Measurements from ENCODE around the gene KLHL3.
A peak's percentile ranks its signal among the peaks of the same experiment; 100 is the strongest.

KLHL3 gene

DNA sequence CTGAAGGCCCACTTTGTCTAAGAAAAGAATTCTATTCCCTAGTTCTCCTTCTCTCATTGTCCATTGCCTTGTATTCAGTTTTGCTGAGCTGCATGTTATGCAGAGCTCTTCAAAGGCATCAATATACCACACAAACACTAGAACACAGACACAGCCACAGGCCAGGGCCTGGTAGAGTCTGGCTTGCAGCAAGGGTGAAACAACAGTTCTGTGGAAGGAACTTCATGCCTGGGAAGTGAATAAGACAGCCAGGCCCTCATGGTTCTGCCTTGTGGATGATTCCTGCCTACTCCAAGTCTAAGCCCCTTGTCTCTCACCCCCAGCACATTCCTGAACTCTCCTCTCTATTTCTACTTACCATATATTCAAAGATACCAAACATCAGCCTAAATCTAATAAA, 30.8 kb downstream of the KLHL3 start:
- DNase-seq = no peak

DNA sequence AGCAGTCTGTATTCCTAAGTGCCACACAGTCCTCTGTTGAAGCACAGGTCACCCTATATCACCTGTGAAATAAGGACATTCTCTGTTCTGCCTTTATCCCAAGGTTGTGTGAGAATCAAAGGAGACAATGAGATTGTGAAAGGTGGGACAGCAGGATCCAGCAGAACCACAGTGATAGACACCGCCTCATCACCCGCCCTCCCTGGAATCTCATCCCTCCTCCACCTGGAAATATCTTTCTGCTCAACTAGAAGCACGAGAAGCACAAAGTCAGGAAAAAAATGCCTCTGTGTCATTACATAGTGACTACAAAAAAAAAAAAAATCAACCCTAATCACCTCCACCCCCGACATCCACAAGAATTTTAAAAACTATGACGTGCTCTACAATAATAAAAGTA, 32.3 kb downstream of the KLHL3 start:
- DNase-seq = no peak

- no peak for DNase-seq
These were observed 35.6 kb downstream of the KLHL3 start for GRCh38 chr5:137700282-137700680.

DNA sequence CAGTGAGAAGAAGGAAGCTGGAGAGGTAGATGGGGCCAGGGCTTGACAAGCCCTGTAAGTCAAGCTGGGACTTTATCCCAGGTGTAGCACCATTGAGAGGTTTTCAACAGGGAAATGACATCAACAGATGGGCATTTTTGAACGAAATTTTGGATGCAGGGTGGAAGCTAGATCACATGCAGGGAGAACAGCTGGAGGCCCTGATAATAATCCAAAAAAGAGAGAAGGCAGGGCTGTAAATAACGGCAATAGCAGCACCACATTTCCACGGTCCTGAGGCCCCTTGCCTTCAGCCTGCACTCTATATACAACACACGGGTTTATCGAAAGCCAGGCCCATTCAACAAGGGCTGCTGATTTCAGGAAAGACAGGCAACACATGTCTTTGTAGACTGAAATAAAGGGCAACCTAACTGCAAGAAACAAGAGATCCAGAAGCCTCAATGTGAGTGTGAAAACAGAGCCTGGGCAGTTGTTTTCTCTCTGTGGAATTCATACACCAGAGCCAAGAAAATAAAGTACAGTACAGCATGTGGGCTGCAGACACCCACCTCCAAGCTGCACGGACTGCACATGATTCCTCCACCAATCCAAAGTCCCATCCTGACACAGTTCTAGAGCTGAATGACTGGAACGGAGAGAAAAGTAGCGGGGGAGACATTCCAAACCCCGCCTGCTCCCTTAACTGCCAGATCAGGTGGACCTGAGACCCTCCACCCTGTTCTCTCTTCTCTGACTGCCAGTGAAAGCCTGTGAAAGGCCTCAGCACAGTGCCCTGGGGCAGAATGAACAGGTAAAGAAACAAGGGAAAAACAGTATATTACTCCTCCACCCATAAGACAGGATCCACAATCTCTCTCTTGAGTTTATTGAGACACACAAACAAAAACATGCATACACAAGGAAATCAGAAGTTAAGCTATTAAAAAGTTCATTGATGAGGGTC, 36.3 kb downstream of the KLHL3 start:
- DNase-seq = no peak

DNA sequence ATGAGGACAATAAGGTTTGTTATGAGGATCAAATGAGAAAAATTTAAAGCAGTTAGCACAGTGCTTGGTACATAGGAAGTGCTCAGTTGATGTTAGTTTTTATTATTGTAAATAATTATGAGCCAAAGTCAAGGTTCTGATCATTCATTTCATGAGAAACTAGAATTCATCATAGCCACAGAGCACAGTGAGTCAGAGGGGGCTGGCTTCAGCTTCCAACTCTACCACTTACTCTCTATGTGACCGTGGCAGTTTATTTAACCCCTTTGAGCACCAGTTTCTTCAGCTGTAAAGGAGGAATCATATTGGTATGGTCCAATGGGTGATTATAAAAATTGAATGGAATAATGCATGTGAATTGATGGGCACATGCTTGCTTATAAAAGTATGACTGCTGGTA, 39.4 kb downstream of the KLHL3 start:
- no peak for DNase-seq

DNA sequence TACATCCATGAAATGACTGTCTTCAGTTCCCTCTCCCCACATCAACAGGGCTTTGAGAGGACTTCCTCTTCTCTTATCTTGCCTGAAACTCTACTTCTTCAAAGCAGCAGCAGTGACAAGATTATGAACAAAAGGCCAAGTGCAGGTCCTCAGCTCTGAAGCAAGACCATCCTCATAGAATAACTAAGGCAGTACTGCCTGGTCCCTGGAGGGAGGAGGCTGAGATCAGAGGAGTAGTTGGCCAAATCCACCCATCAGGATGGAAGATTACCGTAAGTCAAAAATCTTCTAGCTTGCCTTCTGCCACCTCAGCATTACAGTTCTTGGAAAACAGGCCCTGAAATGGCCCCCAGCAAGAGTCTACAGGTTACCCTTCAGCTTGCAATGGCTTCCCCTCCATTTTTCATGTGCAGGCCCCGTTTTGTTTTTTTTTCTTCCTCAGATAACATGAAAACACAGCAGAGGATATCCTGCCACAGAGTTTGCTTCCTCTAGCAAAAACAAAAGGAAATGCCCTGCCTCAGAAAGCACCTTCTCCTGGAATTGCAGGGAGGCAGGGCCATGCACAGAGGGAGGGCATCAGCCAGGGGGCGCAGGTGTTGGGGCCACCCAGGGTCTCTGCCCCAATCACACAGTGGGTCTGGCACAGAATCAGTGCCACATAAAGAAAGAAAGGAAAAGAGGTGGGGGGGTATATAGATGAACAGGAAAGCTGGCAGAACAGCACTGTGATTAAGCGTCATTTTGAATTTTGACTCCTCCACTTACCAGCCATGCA, 40.0 kb downstream of the KLHL3 start:
- DNase-seq = no peak

DNA sequence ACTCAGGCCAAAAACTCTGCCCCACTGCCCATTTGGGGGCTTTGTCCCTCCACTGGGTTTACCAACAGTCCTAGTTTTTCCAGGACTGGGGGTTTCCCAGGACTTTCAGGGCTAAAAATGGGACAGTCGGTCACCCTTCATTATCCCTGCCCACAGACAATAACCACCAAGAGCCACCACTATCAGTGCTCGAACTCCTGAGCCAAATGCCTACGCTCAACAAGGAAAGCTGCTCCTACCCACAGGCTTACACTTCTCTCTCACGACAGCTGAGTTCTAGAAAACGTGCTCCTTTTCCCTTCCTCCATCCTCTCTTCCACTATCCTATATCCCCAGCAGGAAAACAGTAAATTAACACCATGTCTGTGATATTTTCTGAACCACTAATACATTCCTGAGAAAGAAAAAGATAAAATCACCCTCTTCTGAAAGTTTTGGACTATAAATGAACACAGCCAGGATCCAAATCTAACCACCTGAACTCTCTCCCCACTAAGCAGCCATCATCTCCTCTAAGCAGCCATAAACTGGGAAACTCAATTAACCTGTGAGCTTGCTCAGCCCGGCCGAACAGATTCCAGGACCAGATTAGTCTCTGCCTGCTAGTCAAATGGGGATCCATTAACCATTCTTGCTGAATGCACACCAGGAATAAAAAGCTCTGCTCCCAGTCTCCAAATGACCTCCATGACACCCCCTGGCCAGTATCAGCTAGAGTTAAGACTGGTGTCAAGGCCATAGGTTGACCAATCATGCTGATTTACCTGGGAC, 41.8 kb downstream of the KLHL3 start:
- DNase-seq = peak; percentile 60

- no peak for DNase-seq
These were observed 42.5 kb downstream of the KLHL3 start for GRCh38 chr5:137693307-137693950.

DNA sequence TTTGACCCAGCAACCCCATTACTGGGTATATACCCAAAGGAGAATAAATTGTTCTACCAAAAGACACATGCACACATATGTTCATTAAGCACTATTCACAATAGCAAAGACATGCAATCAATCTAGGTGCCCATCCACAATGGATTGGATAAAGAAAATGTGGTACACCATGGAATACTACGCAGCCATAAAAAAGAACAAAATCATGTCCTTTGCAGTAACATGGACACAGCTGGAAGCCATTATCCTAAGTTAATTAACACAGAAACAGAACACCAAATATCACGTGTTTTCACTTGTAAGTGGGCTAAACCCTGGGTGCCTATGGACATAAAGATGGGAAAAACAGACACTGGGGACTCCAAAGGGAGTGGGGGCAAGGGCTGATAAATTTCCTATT, 46.6 kb downstream of the KLHL3 start:
- DNase-seq = no peak

DNA sequence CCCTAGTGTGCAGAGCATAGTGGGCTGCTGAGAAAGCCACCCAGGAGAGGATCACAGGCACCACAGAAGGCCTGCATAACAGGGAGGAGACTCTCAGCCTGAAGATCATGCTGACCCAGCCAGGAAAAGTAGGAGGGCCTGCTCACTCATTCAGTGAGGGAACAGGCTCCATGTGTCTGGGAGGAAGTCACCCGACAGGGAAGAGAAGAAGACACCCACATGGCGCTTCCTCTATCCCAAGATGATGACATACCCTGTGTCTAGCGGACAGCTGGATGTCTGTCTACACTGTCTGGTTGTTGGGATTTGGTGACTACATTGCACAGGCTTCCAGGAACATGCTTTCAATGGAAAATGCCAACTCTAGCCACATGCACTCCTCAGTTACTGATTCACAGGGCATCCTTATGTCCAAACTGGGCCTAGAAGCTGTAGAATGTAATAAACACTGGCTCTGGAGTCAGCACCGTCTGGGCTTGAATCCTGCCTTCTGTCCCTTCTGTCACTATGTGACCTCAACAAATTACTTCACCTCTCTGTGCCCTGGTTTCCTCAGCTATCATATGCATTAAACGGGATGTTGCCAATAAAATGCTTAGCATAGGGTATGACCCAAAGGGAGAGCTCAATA, 47.6 kb downstream of the KLHL3 start:
- DNase-seq = peak; percentile 30

- no peak for DNase-seq
These were observed 51.1 kb downstream of the KLHL3 start for GRCh38 chr5:137684761-137685160.

GRCh38 chr5:137681191-137681590, 54.7 kb downstream of the KLHL3 start:
- DNase-seq = no peak

DNA sequence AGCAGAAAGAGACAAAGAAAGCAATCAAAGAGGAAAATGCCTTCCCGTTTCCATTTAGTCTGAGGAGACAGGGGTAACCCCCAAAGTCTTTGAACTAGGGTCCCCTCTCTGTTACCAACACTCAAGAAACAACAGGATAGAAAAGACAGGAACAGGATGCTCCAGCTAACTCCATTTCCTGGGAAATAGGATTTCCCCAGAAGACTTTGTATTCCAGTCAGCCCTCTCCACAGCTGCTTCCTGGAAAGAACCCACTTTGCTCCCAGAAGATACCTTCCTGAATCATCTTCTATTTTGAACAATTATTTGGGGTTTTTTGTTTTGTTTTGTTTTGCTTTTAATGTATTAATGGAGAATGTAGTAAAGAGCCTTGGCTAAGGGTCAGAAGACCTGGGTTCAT, 56.0 kb downstream of the KLHL3 start:
- DNase-seq = no peak

- no peak for DNase-seq
These were observed 56.7 kb downstream of the KLHL3 start for GRCh38 chr5:137679195-137679594.

GRCh38 chr5:137672881-137673280, 63.0 kb downstream of the KLHL3 start:
- peak; percentile 43 for DNase-seq

DNA sequence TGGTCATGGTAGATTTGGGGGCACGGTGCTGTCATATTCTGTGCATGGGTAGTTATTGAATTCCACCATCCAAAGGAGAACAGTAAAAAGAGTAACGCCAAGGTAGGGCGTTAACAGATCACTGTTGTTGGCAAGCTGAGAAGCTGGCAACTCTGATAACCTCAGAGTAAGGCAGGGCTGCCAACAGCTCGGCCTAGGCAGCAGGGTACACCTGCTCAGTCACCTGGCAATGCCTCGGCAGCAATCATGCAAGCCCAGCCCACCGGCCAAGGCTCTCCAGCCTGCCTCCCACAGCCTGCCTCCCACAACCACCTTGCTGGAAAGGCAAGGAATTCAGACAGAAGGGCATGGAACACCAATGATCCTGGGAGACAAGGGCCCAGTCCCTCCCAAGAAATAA, 63.9 kb downstream of the KLHL3 start:
- no peak for DNase-seq

DNA sequence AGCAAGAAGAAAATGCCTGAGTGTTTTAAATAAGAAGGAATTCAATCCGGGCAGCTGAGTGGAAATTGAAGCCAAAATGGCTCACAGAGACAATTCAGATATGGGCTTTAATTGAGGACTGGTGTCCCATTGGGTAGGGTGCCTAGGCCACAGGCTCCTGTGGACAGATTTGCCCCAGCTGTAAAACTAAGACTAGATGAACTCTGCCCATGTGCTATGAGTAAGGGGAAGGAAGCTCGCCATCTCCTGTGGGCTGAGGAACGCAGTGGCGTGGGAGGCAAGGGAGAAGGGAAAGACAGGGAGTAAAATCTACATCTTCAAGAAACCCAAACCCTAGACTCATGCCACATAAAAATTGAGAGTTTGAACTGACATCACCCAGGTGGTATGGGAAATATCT, 66.1 kb downstream of the KLHL3 start:
- DNase-seq = no peak

DNA sequence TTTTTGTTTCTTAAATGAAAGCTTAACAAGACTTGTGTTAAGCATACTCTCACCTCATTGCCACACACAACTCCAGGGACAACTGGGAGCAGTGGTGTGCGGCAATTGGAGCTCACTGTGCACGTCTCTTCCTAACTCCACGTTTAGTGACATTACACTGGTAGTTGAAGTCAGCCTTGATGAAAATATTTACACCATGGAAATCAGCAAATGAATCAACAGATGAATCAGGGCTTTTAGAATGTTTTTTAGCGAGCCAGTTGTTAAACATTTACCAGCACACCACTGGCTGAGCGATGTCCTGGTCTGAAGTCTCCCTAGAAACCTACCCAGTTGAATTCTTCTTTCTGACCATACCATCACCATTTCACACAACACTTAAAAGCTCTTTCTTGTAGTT, 67.3 kb downstream of the KLHL3 start:
- DNase-seq = no peak

GRCh38 chr5:137667341-137667740, 68.5 kb downstream of the KLHL3 start:
- no peak for DNase-seq

DNA sequence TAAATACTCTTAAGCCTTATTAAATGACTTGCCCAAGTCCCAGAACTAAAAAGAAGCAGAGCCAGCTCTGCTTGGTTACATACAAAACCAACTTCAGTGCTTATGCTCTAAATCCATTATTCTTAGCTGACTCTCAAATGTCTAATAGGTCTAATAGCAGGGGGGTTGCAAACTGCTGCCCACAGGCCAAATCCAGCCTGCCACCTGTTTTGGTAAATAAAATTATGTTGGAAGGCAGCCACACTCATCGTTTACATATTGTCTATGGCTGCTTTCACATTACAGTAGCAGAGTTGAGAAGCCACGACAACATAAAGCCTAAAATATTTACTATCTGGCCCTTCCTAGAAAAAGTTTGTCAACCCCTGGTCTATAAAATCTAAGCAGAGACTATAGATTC, 69.0 kb downstream of the KLHL3 start:
- peak; percentile 38 for DNase-seq

DNA sequence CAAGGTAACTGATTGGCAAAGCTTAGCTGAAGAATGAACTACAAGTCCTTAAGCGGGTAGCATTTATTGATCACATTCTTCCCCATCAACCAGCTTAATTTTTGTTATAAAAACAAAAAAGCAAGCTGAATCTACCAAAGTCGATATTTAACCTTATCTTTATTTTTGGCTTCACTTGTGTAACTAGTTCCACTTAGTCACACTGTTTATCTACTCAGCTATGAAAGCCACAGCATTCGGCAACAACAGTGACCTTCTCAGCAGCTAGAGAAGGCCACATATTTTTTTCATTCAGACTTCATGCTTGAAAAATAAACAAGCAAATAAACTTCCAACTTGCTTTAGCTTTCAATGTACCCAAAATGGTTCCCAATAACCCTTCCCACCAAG, 69.4 kb downstream of the KLHL3 start:
- DNase-seq = no peak
